HS-27A (cell line): ENCODE data around the gene SGK1.
"Not testable (repeated sequence)": the region's sequence is repeated elsewhere in the genome, so short reads cannot be mapped to it uniquely, and the experiment has no call there.

Experiments
- DNase-seq: peaks from one replicate; pipeline ENCODE4 v3.0.0-alpha.2; 2012; ENCODE audit warnings: low read depth, missing footprints

The SGK1 gene

GRCh38 chr6:134303891-134304290, 14.0 kb downstream of the SGK1 start:
- DNase-seq, result no peak

GRCh38 chr6:134299236-134299635, 18.7 kb downstream of the SGK1 start:
- DNase-seq, result no peak

GRCh38 chr6:134296762-134297161, 21.1 kb downstream of the SGK1 start:
- no peak for DNase-seq

- DNase-seq, result peak; percentile 99
Observed at GRCh38 chr6:134295953-134296553, 21.9 kb downstream of the SGK1 start.

- DNase-seq, result no peak
Observed at GRCh38 chr6:134293659-134294161, 24.2 kb downstream of the SGK1 start.

- no peak for DNase-seq
Observed at GRCh38 chr6:134291156-134291555, 26.8 kb downstream of the SGK1 start.

- no peak for DNase-seq
Observed at GRCh38 chr6:134289204-134289575, 28.7 kb downstream of the SGK1 start.

GRCh38 chr6:134288538-134289203, 29.2 kb downstream of the SGK1 start:
- peak; percentile 73 for DNase-seq

- DNase-seq, result no peak
Observed at GRCh38 chr6:134287859-134288537, 29.9 kb downstream of the SGK1 start.

GRCh38 chr6:134282816-134283215, 35.1 kb downstream of the SGK1 start:
- no peak for DNase-seq

- DNase-seq, result no peak
Observed at GRCh38 chr6:134281388-134281787, 36.5 kb downstream of the SGK1 start.

GRCh38 chr6:134278000-134278399, 39.9 kb downstream of the SGK1 start:
- no peak for DNase-seq

GRCh38 chr6:134276891-134277377, 41.0 kb downstream of the SGK1 start:
- not testable (repeated sequence) for DNase-seq

- DNase-seq, result no peak
Observed at GRCh38 chr6:134272374-134272773, 45.5 kb downstream of the SGK1 start.

- no peak for DNase-seq
Observed at GRCh38 chr6:134267917-134268361, 50.0 kb downstream of the SGK1 start.

- DNase-seq, result no peak
Observed at GRCh38 chr6:134266776-134267175, 51.1 kb downstream of the SGK1 start.

GRCh38 chr6:134261766-134262165, 56.1 kb downstream of the SGK1 start:
- no peak for DNase-seq

- no peak for DNase-seq
Observed at GRCh38 chr6:134258849-134259306, 59.0 kb downstream of the SGK1 start.

GRCh38 chr6:134257516-134257915, 60.4 kb downstream of the SGK1 start:
- no peak for DNase-seq

- no peak for DNase-seq
Observed at GRCh38 chr6:134256862-134257261, 61.0 kb downstream of the SGK1 start.

GRCh38 chr6:134255280-134255679, 62.6 kb downstream of the SGK1 start:
- not testable (repeated sequence) for DNase-seq

- no peak for DNase-seq
Observed at GRCh38 chr6:134254118-134254517, 63.8 kb downstream of the SGK1 start.

GRCh38 chr6:134253681-134254080, 64.2 kb downstream of the SGK1 start:
- no peak for DNase-seq
